ENCODE results near the gene GZMA. TPM values are rescaled to one million over a fixed set of nuclear protein-coding genes. Genes with fewer than 3 reads are reported as not detected.
"Not testable (repeated sequence)": the region's sequence is repeated elsewhere in the genome, so short reads cannot be mapped to it uniquely, and the experiment has no call there.

The GZMA gene
- total RNA-seq, 6 experiments from 2014 or later, result not detected

DNA sequence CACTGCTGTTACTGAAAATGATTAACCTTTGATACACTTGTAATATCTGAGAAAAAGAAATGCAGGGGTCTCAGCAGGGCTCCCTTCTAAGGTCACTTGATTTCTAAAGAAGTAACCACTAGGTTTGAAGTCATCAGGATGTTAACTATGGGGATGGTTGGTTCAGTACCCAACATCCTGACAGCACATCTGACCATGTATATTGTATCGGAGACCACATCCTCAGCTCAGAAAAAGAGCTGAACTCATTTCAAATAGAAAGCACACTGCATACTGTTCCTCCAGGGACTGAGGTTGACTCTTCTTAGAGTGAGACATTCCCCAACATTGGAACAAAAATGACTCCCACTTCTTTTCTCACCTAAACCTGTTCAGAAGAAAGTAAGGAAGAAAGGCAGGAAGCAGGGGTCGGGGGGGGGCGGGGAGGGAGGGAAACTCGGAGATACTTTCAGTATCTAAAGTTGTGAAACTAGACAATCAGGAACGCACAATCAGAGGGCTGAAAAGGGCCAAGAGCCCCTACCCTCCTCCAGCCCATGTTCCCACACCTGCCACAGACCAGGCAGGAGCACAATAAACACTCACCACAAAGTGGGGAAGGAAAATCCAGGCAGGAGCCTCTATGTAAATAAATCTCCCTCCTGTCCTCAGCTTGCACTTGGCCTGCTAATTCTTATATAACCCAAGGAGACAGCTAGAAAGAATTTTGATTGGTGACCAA is 730 bp upstream of the GZMA start:
- DNase-seq, result no peak
- no peak overlapping the region for H3K27ac Mint-ChIP-seq

DNA sequence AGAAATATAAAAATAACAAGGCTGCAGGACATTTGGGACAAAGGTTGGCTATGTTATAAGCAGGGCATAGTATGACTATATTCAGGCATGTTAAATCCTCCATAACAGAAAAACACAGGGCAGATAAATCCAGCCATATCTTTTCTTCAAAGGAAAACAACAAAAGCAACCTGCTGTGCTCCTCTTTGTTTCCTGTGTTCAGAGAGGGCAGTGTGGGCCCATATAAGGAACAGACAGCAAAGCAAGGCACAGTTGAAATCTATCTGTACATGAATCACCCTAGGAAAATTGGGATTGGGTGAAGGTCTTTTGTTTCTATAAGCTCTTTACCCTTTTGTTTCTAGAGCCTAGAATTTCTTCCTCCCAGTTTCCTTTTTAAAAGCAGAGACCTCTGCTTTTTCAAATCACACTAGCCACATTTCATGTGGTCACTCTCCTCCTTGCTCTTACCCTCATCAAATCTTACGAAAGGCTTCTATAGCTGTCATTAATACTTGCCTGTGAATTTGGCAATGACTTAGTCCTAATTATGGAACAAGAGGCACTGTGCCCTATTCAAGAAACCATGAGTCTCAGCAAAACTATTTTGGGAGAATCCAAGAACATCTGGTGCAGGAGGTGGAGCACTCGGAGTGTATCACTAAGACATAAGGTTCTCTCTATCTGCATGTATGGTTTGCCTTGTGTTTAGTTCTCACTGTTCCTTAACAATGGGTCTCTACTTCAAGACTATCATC is 1.8 kb downstream of the GZMA start:
- Mint-ChIP-seq H3K4me1 (ENCODE audit: low read depth) (peaks cover 30% of the 10 kb centered on the region), H3K4me3 (no peak overlapping the region), H3K27me3 (ENCODE audit: insufficient read depth) (no peaks in the 10 kb centered on the region; the same call in 1 of the 2 replicates), H3K36me3 (ENCODE audit: low read depth) (peaks cover 14% of the 10 kb centered on the region; the same call in 1 of the 2 replicates), H3K27ac (no peak overlapping the region), H3K9me3 (peaks cover 10% of the 10 kb centered on the region)
- TF ChIP-seq, protein P1, sequence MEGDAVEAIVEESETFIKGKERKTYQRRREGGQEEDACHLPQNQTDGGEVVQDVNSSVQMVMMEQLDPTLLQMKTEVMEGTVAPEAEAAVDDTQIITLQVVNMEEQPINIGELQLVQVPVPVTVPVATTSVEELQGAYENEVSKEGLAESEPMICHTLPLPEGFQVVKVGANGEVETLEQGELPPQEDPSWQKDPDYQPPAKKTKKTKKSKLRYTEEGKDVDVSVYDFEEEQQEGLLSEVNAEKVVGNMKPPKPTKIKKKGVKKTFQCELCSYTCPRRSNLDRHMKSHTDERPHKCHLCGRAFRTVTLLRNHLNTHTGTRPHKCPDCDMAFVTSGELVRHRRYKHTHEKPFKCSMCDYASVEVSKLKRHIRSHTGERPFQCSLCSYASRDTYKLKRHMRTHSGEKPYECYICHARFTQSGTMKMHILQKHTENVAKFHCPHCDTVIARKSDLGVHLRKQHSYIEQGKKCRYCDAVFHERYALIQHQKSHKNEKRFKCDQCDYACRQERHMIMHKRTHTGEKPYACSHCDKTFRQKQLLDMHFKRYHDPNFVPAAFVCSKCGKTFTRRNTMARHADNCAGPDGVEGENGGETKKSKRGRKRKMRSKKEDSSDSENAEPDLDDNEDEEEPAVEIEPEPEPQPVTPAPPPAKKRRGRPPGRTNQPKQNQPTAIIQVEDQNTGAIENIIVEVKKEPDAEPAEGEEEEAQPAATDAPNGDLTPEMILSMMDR (IDR thresholded peaks at IDR 0.05), result no peak
- DNase-seq, result peak; percentile 12

More for the DNA sequence above, 730 bp upstream of the GZMA start:
- no peaks in the 10 kb centered on the region; the same call in none of the 2 replicates for H3K27me3 Mint-ChIP-seq (ENCODE audit: insufficient read depth)
- TF ChIP-seq, protein P1 (IDR thresholded peaks at IDR 0.05), result no peak
- peaks cover 20% of the 10 kb centered on the region for H3K4me1 Mint-ChIP-seq (ENCODE audit: low read depth)
- H3K36me3 Mint-ChIP-seq (ENCODE audit: low read depth), result peaks cover 21% of the 10 kb centered on the region; the same call in 1 of the 2 replicates
- H3K9me3 Mint-ChIP-seq, result peaks cover 13% of the 10 kb centered on the region
- no peak overlapping the region for H3K4me3 Mint-ChIP-seq

DNA sequence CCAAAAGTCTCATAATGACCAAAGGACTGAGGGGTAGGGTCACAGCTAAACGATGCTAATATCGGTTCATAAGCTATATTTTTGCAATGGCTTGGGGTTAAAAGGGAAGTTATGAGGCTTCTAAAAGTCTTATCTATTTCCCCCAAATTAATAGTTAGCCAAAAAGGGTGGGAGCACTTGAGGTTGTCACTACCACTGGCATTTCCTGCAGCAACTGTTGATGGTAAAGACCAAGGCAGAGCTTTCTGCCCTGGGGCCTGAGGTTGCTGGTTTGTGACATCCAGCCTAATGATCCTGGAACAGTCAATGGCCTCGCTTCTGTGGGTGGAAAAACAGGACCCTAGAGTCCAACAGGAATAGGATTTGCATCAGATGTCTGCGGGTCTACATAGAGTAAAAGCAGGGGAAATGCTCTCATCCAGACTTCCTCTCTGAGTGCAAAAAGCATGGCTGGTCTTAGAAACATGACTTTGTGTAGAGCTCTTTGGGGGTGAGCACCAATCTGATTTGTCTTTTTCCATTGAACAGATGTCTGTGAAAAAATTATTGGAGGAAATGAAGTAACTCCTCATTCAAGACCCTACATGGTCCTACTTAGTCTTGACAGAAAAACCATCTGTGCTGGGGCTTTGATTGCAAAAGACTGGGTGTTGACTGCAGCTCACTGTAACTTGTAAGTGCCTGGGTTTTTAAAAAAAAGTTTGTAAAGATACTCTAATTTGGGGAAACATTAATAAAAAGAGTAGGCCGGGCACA is 2.7 kb downstream of the GZMA start:
- Mint-ChIP-seq H3K4me1 (ENCODE audit: low read depth) (peaks cover 30% of the 10 kb centered on the region), H3K27ac (no peak overlapping the region), H3K27me3 (ENCODE audit: insufficient read depth) (no peaks in the 10 kb centered on the region; the same call in 1 of the 2 replicates), H3K9me3 (peaks cover 10% of the 10 kb centered on the region), H3K36me3 (ENCODE audit: low read depth) (peaks cover 10% of the 10 kb centered on the region; the same call in 1 of the 2 replicates), H3K4me3 (no peak overlapping the region)
- DNase-seq, result no peak
- TF ChIP-seq, protein P1 (IDR thresholded peaks at IDR 0.05), result no peak

DNA sequence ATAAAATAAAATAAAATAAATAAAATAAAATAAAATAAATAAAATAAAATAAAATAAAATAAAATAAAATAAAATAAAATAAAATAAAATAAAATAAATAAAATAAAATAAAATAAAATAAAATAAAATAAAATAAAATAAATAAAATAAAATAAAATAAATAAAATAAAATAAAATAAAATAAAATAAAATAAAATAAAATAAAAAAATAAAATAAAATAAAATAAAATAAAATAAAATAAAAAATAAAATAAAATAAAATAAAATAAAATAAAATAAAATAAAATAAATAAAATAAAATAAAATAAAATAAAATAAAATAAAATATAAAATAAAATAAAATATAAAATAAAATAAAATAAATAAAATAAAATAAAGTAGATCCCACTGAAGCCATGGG is 3.5 kb downstream of the GZMA start:
- H3K9me3 Mint-ChIP-seq; H3K27ac Mint-ChIP-seq; DNase-seq; H3K27me3 Mint-ChIP-seq (ENCODE audit: insufficient read depth); H3K4me3 Mint-ChIP-seq; H3K36me3 Mint-ChIP-seq (ENCODE audit: low read depth): not testable (repeated sequence)
- peaks cover 30% of the 10 kb centered on the region for H3K4me1 Mint-ChIP-seq (ENCODE audit: low read depth)

DNA sequence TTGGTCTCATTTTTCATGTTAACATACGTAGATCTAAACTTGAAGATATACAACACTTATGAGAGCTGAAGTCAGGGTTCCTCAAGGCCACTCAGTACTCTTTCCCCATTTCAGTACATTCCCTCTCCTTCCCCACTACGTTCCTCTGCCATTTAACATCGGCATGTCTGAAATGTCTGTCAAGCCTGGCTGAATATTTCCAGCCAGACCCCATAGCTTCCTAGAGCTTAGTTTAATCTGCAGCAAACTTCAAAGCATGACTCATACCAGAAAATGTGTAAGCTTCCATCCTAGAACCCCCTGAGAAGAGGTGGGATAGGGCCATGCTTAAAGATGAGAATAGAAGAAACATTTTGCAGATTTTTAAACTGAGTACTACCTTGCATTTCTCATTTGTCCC is 6.2 kb downstream of the GZMA start:
- Mint-ChIP-seq H3K4me3 (no peak overlapping the region), H3K9me3 (no peaks in the 10 kb centered on the region), H3K27ac (no peak overlapping the region), H3K27me3 (ENCODE audit: insufficient read depth) (peaks cover 2% of the 10 kb centered on the region), H3K4me1 (ENCODE audit: low read depth) (peaks cover 24% of the 10 kb centered on the region), H3K36me3 (ENCODE audit: low read depth) (no peaks in the 10 kb centered on the region)
- DNase-seq, result no peak
- TF ChIP-seq, protein P1 (IDR thresholded peaks at IDR 0.05), result no peak
